CD4-positive, alpha-beta T cell treated with Interleukin-2 at 100 ng/mL for 4 hours (primary cell): ENCODE data around the gene AFF3.

Experiments
- DNase-seq: peaks from one replicate; pipeline ENCODE4 v3.0.0-alpha.2; 2020; ENCODE audit warnings: low spot score

The AFF3 gene

DNA sequence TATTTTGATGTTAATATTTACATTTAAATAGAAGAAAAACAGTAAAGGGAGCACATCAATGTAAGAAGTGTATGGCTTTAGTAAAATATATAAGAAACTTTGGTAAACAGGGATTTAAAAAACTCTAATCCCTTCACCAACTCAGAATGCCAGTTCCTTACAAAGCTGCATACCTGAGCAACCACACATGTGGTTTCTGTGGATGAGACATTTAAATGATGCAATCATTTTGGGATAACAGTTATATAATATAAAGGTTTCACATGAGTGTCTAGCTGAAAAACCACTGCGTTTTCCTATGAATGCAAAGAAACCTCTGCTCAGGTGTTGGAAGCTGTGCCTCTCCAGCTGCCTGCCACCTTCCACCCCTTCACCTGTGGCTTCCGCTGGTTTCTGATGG, 443.5 kb downstream of the AFF3 start:
- no peak for DNase-seq

DNA sequence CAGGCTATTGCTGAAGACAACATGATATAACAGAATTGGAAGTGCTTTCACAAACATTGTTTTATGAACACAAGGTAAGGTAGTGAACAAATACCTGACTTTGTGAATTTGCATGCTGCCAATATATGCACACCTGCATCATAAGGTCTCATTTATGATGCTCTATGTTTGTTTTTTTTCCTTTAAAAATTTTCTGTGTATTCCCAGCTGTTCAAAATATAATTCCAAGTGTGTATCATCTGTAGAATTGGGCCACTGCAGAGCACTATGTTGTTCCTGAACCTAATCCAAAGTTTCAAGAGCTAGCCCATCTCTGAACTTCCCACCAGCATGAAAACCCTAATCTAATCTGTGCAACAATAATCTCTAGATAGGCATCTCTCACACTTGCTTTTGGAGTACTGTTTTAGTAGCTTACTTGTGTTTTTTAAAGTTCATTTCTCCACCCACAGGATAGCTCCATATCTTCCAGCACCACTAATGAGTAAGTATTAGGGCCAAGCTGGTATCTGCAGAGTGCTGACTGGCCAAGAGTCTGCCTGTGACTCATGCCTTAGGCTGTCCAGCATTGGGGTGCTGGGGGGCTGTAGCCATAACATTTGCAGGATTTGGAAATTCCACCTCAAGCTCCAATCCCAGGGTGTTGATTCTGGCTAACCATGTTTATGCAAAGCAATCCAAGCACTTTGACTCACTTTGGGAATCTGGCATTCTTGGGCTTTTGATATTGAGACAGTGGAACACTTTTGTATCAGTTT, 444.4 kb downstream of the AFF3 start:
- no peak for DNase-seq

DNA sequence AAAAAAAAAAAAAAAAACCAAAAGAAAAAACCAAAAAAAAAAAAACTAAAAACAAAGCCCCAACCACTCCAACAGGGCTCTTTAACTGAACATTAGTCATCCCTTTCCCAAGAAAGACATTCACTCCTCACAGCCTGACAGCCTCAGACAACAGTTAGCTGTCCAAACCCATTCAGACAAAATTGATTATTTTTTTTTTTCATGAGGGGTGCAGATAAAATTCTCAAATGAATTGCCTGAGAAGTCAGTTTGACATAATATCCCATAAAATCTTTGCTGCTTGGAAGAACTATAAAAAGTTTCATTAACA, 446.5 kb downstream of the AFF3 start:
- DNase-seq, result no peak

DNA sequence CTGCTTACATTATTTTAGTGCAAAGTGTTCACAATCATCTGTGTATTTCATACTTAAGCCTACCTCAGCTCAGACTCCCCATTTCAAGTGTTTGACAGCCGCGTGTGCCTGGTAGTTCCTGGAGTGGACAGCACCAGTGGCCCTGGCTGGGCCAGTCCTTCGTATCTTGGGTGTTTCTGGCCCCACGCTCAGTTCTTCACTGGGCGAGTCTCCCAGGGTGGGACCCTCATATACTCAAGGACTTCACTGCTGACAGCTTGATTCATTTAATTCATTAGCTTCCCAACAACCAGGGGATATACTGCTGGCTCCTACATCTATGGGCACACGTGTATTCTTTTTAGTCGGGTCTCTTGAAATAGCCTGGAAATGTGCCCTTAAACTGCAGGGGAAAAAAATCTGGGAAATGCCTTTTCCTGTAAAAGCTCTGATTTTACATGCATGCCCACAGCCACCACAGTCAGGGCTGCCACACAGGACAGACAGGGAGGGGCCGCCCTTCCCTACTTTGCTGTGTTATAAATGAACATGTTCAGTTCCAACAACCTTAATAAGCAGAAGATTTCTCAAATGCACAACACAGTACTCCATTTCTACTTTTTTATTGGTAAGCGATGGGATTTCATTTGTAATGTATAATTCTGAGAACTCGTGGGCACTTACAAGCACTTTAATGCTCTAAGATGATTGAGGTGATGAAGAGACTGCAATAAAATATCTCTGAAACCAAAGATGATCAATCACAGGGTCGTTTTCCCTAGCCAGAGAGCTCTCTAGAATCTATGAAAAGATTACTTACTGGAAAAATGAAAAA, 447.1 kb downstream of the AFF3 start:
- no peak for DNase-seq

DNA sequence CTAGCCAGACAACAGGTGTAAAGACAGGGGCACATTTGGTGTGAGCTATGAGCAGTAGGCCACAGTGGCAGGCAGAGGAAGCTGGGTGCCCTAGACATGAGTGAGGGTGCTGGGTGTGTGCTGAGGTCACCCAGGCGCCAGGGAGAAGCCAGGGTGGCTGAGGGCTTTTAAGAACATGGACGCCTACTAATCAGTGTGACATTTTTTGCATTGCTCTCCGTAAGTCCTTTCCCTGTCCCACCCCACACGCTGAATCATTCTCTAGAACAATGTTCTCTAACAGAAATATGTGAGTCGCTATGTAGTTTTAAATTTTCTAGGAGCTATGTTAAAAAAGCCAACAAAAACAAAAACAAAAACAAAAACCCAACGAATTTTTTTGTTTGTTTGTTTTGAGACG, 448.1 kb downstream of the AFF3 start:
- no peak for DNase-seq

DNA sequence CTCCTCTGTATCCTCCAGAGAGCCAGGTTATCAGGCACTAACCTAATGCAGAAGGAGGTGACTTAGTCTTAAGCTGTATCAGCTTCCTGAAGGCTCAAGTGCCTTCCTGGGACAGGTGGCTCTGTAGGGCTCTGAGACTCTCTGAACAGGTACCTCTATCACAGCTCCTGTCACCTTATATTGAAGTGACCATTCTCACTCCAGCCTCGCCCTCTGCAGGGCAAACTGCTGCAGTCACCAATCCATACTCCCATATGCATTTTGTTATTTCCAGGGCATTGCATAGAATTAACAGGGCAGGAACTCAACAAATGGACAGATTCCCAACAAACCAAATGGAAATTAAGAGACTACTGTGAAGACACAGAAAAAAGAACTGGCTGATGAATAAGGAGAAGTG, 449.6 kb downstream of the AFF3 start:
- no peak for DNase-seq

DNA sequence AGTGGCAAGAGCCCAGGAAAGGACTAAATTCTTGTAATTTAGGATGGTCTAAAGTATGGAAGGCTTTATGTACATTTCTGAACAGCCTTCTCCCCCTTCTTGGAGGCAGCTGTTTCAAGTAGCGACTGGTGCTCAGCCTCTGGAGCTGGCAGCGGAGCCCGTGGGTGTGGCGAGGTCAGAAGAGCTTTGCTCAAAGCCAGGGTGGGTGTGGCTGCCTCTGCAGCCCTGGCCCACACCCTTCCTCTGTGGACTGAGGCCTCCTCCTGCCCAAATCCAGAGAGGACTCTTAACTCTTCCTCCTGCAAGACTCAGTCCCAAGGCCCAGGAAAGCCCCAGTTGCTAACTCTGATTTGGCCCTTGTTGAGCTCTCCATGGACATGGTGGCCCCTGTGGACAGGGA, 450.5 kb downstream of the AFF3 start:
- no peak for DNase-seq

DNA sequence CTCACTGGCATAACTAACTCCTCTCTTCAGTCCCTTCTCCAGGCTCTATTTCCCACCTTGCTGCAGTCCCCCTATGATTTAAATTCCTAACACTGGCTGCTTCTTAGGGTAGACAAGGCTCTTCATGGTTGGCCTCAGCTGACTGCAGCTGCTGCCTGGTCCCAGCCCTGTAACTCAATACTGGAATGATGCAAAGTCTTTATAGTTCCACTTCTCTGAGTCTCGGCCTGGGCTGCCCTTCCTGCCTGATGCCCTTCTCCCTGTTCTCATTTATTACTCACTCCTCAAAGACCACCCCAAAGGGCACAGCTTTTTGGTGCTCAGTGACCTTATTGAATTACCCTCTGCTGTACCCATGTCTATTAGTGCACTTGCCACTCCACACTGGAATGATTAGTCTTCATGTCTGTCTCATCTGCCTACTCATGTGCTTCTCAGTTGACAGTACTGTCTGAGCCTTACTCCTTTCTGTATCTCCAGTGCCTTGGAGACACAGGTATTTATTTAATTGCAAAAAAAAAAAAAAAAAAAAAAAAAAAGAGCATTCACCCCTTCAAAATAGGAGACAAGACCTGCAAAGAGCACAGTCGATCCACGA, 453.1 kb downstream of the AFF3 start:
- no peak for DNase-seq

DNA sequence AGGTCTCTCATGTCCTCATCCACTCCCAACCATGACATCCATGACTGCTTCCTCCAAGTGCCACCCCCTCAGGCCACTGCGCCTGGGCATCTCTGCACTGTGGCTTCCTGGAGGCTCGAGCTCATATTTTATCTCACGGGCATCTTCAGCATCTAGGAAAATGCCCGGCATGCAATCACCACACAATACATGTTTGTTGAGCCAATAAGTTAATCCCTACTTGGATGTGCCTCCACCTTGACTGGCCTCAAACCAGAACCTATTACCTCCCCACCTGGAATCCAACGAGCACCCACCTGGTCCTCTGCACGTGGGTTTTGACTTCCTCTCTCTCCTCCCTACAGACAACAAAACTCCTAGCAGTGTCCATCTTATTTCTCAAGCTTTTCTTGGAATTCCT, 453.7 kb downstream of the AFF3 start:
- DNase-seq, result no peak

DNA sequence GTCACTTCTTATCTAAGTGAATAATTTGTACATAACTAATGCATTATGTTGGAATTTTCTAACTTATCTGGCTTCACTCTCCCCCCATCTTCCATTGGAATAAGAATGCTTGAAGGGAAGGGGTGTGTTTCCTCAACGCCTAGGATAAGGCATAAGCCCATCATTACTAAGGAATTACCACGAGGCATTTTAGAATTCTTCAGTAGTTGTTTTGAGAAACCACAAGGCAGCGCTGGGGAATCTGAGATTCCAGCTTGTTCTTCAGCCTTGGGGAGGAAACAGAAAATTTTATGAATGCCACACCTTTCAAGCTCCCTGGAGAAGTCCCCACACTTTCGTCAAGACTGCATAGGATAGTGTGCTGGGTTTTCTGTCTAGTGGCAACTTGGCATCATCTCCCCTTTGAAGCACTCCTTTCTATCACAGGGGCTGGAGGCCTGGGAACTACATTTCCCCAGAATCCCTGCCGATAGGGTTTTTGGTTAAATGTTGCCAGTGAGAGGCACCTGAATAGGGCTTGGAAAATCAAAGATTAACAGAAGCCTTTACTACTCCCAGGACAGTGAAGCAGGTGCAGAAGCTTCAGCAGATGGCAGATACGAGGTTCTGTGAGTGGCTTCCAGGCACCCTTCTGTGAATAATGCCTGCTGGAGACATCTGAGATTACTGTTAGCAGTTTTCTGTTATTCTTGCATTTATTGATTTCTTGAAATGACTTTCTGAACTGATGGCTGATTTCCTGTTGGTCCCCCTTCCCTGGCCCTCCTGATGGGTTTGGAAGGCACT, 459.9 kb downstream of the AFF3 start:
- no peak for DNase-seq

DNA sequence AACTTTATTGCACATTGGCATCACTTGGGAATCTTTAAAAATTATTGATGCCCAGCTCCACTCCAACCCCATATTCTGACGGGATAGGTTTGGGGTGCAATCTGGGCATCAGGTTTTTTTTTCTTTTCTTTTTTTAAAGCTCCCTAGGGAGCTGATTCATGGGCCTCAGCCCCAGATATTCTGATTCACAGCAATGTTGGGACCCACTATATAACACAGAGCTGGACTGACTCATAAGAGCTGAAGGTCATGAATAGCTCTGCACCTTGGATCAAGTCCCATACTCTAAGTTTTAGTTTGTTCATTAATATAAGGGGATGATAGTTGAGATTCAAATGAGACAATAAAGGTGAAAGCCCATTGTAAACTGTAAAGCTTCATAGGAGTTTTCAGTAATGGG, 461.4 kb downstream of the AFF3 start:
- no peak for DNase-seq

DNA sequence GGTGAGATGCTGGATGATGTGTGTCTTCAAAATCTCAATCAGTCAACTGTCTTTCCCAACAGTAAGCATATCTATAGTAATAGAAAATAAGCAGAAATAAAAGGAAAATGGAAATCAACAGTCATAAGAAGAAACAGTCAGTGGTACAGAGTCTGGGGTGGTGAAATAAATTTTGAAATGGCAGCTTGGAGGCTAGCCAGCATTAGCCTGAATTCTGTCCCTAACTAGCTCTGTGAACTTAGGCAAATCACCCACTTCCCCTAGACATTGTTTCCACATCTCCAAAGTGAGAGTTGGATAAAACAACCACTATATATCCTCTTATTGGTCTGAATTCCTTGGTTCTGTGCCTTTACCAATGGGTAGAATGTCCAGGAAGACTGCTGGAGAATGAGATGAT, 462.9 kb downstream of the AFF3 start:
- DNase-seq, result no peak

DNA sequence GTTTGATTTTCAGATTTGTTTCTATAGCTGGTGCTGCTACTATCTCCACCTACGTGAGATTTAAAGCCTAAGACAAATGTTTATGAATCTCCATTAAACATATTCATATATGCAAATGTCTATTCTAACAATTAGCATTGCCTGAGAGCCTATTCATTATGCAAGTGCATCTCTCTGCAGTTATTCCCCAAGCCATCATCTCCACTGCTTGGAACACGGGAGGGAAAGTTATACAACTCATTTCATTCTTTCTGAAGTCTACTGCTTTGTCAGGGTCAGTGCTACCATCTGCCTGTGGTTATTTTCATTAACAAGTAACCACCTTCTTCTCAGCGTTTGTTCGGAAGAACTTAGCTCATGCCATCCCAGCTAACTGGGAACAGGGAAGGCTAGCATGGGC, 463.8 kb downstream of the AFF3 start:
- no peak for DNase-seq

DNA sequence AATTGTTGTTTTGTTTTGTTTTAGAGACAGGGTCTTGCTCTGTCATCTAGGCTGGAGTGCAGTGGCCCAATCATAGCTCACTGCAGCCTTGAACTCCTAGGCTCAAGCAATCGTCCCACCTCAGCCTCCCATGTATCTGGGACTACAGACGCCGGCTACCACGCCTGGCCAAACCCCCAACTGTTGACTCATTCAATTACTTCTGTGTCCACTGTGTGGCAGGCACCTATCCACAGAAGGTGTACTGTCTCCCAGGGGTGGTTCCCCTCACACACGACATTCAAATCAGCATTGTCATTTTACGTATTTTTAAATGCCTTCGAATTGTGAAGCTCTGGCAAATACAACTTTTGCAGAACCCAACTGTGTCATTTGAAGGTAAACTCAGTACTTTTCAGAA, 464.6 kb downstream of the AFF3 start:
- DNase-seq, result no peak

DNA sequence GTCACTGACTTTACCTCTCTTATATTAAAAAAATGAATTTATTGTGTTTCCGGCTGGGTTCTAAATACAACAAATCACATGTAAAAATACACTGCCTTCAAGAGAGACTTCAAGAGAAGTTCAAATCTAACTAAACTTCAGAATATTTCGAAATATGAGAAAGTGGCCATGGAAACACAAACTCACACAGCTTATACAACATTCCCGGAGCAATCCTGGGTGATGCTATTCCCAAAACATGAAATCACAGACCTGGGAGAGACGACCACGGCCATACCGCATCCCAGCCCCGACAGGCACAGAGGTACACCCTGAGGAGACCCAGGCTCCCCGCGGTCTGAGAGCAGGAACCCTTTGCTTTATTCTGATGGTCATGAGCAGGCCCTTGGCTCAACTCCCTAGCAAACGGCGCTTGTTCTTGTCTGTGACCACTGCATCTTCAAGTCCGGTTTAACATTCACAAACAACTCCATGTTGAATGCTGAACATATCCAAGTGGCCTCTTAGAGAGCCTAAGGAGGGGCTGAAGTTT, 467.2 kb downstream of the AFF3 start:
- DNase-seq, result no peak

DNA sequence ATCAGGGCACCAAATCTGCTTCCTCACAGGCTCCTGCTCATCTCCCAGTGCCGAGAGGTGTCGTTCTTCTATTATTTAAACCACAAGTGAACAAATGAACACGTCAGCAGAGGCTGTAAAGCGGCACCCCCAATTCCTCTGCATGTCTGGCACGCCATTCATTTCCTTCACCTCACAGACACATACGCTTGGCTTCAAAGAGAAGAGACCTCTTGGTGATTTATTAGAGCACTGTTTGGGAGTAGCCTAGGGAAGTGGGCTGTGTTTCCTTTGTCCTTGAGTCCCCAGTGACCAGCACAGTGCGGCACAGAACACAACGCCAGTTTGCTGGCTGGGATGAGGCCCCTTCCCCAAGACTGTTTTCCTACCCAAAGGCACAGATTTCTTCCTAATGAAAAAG, 468.3 kb downstream of the AFF3 start:
- no peak for DNase-seq

DNA sequence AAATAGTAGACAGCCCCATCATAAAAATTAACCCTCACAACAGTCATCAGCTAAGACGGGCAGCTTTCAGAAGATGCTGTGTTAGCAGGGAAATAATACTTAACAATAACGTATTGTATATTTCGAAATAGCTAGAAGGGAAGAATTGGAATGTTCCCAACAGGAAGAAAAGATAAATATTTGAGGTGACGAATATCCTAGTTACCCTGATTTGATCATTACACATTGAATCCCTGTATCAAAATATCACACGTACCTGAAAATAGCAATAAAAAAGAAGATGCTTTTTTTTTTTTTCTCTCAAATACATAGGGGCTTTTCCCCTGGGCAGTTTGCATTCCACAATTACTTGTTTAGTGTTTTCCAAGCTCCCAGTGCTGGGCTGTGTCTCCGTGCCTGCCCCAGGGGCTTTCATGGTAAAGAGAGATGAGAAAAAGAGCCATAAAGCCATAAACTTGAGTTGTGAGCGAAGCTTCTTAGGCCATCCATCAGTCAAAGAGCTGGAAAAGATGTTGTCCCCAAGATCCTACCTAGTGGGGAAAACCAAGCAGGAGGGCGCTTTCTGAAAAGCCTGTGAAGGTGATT, 469.5 kb downstream of the AFF3 start:
- DNase-seq, result no peak

DNA sequence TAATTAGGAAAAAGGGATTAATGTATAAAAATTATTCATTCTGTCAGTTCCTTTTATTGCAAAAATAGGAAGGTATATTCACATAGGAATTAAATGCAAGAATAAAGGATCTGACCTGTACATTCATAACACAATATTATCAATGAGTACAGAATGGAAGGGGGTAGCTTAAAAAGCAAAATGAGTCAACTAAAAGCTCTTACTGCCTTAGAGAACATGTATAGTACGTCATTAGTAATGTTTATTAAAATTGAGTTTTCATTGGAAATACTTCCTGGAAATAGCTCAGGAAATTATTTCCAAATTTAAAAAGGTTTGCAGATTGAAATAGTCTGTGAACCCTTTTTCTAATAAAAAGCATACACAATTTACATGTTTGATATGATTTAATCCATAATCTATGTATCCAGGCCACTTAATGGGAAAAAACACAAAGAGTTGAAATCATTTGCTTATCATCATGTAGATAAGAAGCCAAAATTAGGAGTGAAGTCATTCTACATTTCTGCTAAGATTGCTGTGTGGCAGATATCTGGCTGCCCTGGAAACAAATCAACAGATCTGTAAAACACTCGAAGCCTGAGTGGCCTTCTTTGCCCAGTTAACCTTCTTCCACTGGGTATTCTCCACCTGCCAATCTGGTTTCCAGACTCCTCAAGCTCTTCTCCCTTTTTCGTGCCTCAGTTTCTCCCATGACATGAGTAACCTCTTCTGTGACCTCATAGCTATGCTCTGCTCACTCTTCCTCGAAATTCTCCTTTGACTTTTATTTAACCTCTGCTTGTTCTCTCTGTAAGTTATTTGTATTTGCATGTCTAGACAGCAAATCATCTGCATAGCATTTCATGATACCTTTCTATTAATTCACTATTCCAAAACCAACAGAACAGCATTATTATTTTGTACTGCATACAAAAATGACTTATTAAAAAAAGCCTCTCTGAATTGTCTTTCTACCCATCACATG, 471.3 kb downstream of the AFF3 start:
- DNase-seq, result no peak

DNA sequence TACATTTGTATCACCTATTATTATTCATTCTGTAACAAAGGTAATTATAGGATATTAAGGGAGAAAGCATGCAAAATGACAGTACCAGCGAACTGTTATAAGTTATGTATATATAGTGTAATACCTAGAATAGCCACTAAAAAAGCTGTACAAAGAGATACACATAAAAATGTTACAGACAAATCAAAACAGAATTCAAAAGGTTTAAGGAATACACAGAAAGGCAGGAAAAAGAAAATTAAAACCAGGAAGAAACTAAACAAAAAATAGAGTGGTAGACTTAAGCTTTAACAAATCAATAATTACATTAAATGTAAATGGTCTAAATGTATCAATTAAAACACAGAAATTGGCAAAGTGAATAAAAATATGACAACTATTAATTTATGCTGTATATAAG, 476.1 kb downstream of the AFF3 start:
- no peak for DNase-seq

DNA sequence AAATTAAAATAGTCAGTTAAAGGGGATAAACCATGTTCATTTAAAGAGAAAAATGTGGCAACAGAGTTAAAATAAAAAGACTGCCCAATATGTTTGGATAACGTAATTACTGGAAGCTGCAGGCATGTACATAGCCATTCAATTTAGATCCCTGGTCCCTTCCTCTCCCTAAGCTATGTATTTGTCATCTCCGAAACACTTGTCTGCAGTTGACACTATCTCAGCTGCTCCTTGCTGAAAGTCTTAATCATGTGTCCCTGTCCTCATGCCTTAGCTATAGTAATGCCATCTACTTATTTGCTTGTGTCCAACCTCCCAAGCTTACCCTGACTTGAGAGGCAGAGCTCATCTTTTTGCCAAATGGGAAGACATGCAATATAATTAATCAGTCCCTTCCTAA, 478.7 kb downstream of the AFF3 start:
- DNase-seq, result no peak
